Upper lobe of right lung (tissue), 1 donor: ENCODE data around the gene TNNT2. TPM values are rescaled to one million over a fixed set of nuclear protein-coding genes. Genes with fewer than 3 reads are reported as not detected.
A peak's percentile ranks its signal among the peaks of the same experiment; 100 is the strongest.

ENCODE experiments used
- ATAC-seq: fragments of 200-7000 bp; cut with Tn5 transposase; one replicate; pipeline ENCODE4 v1.9.1; 2020; ENCODE audit warnings: mild to moderate bottlenecking, moderate library complexity
- DNase-seq: peaks from one replicate; pipeline ENCODE4 v3.0.0-alpha.2; 2020
- H3K27ac ChIP-seq: fragments of 200-600 bp; one replicate; pipeline ENCODE4 v1.8.0; 2022
- H3K27me3 ChIP-seq: fragments of 200-600 bp; one replicate; pipeline ENCODE4 v1.8.0; 2022; ENCODE audit warnings: mild to moderate bottlenecking
- H3K36me3 ChIP-seq: fragments of 200-600 bp; one replicate; pipeline ENCODE4 v1.8.0; 2022
- H3K4me1 ChIP-seq: fragments of 200-600 bp; one replicate; pipeline ENCODE4 v1.8.0; 2022
- H3K4me3 ChIP-seq: fragments of 200-600 bp; one replicate; pipeline ENCODE4 v1.8.0; 2022; ENCODE audit warnings: mild to moderate bottlenecking
- H3K9me3 ChIP-seq: fragments of 200-600 bp; one replicate; pipeline ENCODE4 v1.8.0; 2022
- intact Hi-C: fragments of 100-400 bp; cut with DNase I; formaldehyde crosslinking; loops from one replicate; pipeline ENCODE4 v1.11.0; 2022
- total RNA-seq: library from RNA; stranded (reverse); fragmentation: NEBNext Ultra II Directional; extraction: Animal tissue kit (Norgen Biotek cat#: 25700); gene quantifications from one replicate; pipeline ENCODE4 v1.2.1, GENCODE V29; 2021
- TF ChIP-seq, protein P1 (sequence below): fragments of 200-600 bp; IDR thresholded peaks from one replicate; pipeline ENCODE4 v1.8.0; 2022; ENCODE audit warnings: antibody characterized with exemption
- donor health status: DM: no; HTN: yes; CAD: no; lungs with severe emphysema.

The TNNT2 gene
- total RNA-seq, 1 donor from 2014 or later, result 6.4 TPM

DNA sequence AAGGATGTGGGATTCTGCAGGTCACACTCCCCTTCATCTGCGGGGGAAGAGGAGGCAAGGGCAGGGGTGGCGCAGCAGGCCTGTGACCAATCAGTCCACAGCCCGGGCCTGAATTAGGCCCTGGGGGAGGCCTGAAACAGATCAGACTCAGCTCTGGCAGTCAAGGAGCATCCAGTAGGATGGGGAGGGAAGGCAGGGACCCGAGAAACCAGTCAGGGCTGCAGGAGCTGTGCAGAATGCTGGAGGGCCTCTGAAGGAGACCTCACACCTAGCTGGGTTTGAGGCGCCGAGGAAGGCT lies 12.7 kb downstream of the TNNT2 start:
- DNase-seq (peak; percentile 40), ATAC-seq (no peak)
- intact Hi-C loops, result loop anchor here (5.0 kb wide), 1 partner anchor 112 kb away; no protein-coding TSS in a partner anchor
- H3K4me1 ChIP-seq, result no peaks in the 10 kb centered on the region
- H3K36me3 ChIP-seq, result no peaks in the 10 kb centered on the region
- no peaks in the 10 kb centered on the region for H3K27me3 ChIP-seq
- H3K4me3 ChIP-seq, result no peak overlapping the region
- H3K27ac ChIP-seq, result no peak overlapping the region
- TF ChIP-seq, protein P1, sequence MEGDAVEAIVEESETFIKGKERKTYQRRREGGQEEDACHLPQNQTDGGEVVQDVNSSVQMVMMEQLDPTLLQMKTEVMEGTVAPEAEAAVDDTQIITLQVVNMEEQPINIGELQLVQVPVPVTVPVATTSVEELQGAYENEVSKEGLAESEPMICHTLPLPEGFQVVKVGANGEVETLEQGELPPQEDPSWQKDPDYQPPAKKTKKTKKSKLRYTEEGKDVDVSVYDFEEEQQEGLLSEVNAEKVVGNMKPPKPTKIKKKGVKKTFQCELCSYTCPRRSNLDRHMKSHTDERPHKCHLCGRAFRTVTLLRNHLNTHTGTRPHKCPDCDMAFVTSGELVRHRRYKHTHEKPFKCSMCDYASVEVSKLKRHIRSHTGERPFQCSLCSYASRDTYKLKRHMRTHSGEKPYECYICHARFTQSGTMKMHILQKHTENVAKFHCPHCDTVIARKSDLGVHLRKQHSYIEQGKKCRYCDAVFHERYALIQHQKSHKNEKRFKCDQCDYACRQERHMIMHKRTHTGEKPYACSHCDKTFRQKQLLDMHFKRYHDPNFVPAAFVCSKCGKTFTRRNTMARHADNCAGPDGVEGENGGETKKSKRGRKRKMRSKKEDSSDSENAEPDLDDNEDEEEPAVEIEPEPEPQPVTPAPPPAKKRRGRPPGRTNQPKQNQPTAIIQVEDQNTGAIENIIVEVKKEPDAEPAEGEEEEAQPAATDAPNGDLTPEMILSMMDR, result no peak
- no peaks in the 10 kb centered on the region for H3K9me3 ChIP-seq

DNA sequence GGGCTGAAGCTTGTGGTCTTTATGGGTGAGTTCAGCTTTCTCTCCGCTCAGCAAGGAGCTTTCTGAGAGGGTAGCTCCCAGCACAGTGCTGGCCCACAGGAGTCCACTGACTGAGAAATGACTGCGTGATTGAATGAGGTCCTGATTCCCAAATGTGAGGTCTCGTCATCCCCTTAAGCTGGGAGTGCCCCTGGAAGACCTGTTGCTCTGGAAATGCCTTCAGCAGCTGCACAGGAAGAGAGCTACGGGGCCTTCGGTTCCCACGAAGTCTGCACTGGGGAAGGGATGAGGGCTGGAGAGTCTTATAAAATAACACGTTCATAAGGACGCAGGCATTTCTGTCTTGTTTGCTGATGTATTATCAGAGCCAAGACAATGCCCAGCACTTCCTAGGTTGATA lies 14.0 kb downstream of the TNNT2 start:
- H3K27ac ChIP-seq, result no peak overlapping the region
- no peaks in the 10 kb centered on the region for H3K36me3 ChIP-seq
- DNase-seq (peak; percentile 20), ATAC-seq (no peak)
- no peaks in the 10 kb centered on the region for H3K9me3 ChIP-seq
- no peaks in the 10 kb centered on the region for H3K27me3 ChIP-seq
- H3K4me3 ChIP-seq, result no peak overlapping the region
- intact Hi-C loops, result loop anchor here (5.0 kb wide), 1 partner anchor 111 kb away; no protein-coding TSS in a partner anchor
- TF ChIP-seq, protein P1, result no peak
- H3K4me1 ChIP-seq, result no peaks in the 10 kb centered on the region

DNA sequence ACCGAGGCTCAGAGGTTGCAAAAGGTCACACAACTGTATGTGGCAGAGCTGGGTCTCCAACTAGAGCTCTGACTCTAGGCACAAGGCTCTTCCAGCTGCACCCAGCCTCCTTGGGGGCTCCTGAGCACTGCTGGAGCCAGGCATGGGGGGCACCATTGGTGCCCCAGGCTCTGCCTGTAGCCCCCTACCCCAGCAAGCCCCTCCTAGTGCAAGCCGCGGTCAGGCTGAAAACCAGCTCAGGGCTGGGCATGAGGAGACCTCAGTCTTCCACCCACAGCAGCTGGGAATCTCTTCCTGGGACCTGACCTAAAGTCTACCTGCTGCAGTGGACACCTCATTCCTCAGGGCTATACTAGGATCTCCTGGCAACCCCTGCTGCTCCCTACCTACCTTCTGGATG lies 14.6 kb downstream of the TNNT2 start:
- Histone ChIP-seq H3K9me3 (no peaks in the 10 kb centered on the region), H3K27me3 (no peaks in the 10 kb centered on the region), H3K4me3 (no peak overlapping the region), H3K27ac (no peak overlapping the region), H3K4me1 (no peaks in the 10 kb centered on the region), H3K36me3 (no peaks in the 10 kb centered on the region)
- ATAC-seq (no peak), DNase-seq (peak; percentile 48)
- TF ChIP-seq, protein P1, result no peak
- intact Hi-C loops, result loop anchor here (5.0 kb wide), 1 partner anchor 111 kb away; no protein-coding TSS in a partner anchor

DNA sequence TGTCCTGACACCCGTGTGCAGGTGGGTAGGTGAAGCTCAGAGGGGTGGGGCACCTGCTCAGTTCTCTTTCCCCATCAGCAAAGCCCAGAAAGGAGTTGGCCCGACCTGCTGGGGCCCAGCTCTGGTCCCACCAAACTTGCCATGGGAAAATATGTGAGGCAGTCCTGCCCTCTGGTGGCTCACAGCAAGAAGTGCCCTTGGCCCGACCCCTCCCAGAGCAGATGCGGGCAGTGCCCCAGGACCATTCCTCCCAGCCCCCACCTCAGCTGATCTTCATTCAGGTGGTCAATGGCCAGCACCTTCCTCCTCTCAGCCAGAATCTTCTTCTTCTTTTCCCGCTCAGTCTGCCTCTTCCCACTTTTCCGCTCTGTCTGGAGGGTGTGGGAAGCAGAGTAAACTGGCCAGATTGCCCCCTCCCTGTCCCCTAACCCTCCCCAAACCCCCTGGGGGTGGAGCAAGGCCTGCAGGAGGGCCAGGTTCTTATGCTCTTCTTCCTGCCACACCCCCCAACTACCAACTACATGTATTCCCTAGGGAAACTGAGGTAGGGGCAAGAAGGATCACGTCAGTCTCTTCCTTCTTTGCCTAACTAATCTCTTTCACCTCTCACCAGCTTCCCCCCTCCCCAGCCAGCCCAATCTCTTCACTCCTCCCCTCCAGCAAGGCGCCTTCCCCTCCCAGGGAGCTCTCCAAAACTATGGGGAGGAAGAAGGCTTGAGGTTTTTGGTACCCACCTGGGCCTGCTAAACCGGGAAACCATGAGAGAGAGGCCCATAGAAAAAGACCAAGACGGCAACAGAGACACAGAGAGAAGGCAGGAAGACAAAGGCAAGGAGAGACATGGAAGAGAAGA lies 15.6 kb downstream of the TNNT2 start:
- H3K27ac ChIP-seq, result no peak overlapping the region

DNA sequence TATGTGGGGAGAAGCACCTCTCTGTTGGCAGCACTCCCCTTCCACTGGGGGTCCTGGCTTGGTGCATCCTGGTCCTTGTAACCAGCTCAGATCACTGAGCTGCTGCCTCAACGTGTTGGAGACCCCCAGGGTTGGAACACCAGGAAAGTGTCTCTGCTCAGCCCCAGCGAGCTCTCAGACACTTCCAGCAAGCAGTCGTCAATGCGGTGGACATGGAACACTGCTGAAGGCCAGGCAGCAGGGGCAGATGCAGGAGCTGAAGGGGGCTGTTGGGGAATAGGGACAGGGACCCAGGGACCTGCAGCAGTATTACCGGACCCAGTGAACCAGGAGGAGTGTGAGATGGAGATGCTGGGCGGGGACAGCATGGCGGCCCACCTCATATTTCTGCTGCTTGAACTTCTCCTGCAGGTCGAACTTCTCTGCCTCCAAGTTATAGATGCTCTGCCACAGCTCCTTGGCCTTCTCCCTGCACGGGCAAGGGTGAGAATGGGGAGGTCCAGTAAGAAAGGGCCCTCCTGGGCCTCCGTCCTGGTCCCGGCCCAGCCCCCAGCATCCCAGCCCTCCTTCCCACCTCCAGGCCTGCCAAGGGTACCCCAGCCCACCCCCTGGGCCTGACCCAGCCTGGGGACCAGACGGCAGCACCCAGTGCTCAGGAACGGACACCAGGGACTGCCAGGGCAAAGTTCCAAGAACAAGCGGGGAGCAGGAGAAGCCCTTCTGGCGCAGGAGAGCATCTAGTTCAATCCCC lies 16.4 kb downstream of the TNNT2 start:
- intact Hi-C loops, result loop anchor here (5.0 kb wide), 1 partner anchor 109 kb away; no protein-coding TSS in a partner anchor
- Histone ChIP-seq H3K36me3 (no peaks in the 10 kb centered on the region), H3K27me3 (no peaks in the 10 kb centered on the region), H3K4me1 (no peaks in the 10 kb centered on the region), H3K4me3 (no peak overlapping the region), H3K27ac (no peak overlapping the region), H3K9me3 (no peaks in the 10 kb centered on the region)
- DNase-seq (peak; percentile 55), ATAC-seq (no peak)
- TF ChIP-seq, protein P1, result no peak

More for the DNA sequence above, 15.6 kb downstream of the TNNT2 start:
- H3K9me3 ChIP-seq, result no peaks in the 10 kb centered on the region
- intact Hi-C loops, result loop anchor here (5.0 kb wide), 1 partner anchor 110 kb away; no protein-coding TSS in a partner anchor
- H3K27me3 ChIP-seq, result no peaks in the 10 kb centered on the region
- peak; percentile 68 for DNase-seq
- H3K4me3 ChIP-seq, result no peak overlapping the region
- ATAC-seq, result peak; percentile 63
- TF ChIP-seq, protein P1, result peak; percentile 80
- H3K36me3 ChIP-seq, result no peaks in the 10 kb centered on the region
- no peaks in the 10 kb centered on the region for H3K4me1 ChIP-seq
